ENCODE measurements around the gene RASA3.

DNA sequence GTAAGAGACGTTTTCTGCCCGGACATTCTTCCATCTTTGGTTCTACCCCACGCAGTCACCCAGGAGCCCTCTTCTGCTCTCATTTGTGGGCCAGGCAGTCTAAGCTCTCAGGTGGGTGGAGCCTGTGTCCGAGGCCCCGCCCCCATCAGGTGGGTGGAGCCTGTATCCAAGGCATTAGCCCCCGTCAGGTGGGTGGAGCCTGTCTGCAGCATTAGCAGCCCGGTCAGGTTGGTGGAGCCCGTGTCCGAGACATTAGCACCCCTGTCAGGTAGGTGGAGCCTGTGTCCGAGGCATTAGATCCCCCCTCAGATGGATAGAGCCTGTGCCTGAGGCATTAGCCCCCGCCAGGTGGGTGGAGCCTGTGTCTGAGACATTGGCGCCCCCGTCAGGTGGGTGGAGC, 113.1 kb downstream of the RASA3 start:
- no peak for TF ChIP-seq CTCF (IDR thresholded peaks at IDR 0.05; ENCODE audit: extremely low read depth in 1 of 2, insufficient read depth in 1 of 2, low read depth in 1 of 2, low read length in 2 of 2)
- TF ChIP-seq POLR2A (IDR thresholded peaks at IDR 0.05; ENCODE audit: low read depth, low read length): no peak
- TF ChIP-seq, protein P1, sequence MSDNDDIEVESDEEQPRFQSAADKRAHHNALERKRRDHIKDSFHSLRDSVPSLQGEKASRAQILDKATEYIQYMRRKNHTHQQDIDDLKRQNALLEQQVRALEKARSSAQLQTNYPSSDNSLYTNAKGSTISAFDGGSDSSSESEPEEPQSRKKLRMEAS (IDR thresholded peaks at IDR 0.05; ENCODE audit: insufficient read depth, insufficient read length): no peak
- no peak for TF ChIP-seq EZH2 (IDR thresholded peaks at IDR 0.05; ENCODE audit: borderline replicate concordance, low read depth, low read length, severe bottlenecking)
- TF ChIP-seq MYC (IDR thresholded peaks at IDR 0.05; ENCODE audit: low read depth, low read length): no peak
- no peak for TF ChIP-seq JUN (IDR thresholded peaks at IDR 0.05; ENCODE audit: borderline replicate concordance, insufficient read depth, insufficient read length, low read depth)
- no peak for TF ChIP-seq POLR2AphosphoS5 (IDR thresholded peaks at IDR 0.05; ENCODE audit: insufficient read depth, low read depth, low read length)
- no peak for TF ChIP-seq GATA2 (IDR thresholded peaks at IDR 0.05; ENCODE audit: insufficient read depth, insufficient read length, low read depth, low read length)
- TF ChIP-seq FOS (IDR thresholded peaks at IDR 0.05; ENCODE audit: borderline replicate concordance, insufficient read depth, low read length): no peak

All from endothelial cell of umbilical vein (primary cell).